Choroid plexus epithelial cell (primary cell): Measurements from ENCODE around the gene RHOT2.

Source experiments
- DNase-seq: peaks from one replicate; pipeline ENCODE4 v3.0.0-alpha.2; 2010; ENCODE audit warnings: low read depth
- H3K4me3 ChIP-seq: 2 replicates; pipeline ENCODE4 v1.5.1; 2011; ENCODE audit warnings: low read depth, mild to moderate bottlenecking, control low read depth, low read length, moderate library complexity
- TF ChIP-seq, protein P1 (sequence below): conservative IDR thresholded peaks from 2 replicates; pipeline ENCODE4 v1.5.1; 2011; ENCODE audit warnings: low read depth, mild to moderate bottlenecking, control low read depth, inconsistent platforms, low read length, moderate library complexity

The RHOT2 gene

DNA sequence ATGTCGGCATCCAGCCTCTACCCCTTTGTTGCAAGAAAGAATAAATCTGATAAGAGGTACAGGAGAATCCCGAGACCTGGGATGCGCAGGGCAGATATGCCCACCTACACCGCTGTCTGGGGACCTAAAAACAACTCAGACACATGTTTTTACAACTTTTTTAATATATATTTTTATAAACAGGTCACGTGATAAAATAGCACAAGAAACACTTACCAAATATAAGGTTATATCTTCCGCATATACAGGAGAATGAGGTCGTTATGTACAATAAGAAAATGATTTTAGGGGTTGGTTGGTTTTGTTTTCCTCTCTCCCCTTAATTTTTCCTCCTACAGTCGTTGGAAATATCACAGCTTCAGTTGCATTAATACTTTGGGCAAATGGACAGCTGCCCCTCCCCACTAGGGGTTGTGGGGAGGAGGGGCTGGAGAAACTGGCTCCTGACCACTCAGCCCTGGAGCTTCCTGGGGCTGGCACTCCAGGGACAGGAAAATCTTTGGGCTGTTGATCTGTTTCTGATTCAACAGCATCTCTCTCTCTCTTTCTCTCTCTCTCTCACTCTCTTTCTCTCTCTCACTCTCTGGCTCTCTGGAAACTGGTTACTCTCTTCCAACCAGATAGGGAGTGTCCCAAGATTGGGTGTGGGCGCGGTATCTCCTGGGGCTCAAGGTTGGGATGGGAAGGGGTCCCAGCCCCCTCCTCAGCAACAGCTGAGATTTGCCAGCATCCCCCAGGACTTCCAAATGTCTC, 24.6 kb downstream of the RHOT2 start:
- TF ChIP-seq, protein P1, sequence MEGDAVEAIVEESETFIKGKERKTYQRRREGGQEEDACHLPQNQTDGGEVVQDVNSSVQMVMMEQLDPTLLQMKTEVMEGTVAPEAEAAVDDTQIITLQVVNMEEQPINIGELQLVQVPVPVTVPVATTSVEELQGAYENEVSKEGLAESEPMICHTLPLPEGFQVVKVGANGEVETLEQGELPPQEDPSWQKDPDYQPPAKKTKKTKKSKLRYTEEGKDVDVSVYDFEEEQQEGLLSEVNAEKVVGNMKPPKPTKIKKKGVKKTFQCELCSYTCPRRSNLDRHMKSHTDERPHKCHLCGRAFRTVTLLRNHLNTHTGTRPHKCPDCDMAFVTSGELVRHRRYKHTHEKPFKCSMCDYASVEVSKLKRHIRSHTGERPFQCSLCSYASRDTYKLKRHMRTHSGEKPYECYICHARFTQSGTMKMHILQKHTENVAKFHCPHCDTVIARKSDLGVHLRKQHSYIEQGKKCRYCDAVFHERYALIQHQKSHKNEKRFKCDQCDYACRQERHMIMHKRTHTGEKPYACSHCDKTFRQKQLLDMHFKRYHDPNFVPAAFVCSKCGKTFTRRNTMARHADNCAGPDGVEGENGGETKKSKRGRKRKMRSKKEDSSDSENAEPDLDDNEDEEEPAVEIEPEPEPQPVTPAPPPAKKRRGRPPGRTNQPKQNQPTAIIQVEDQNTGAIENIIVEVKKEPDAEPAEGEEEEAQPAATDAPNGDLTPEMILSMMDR, result no peak
- H3K4me3 ChIP-seq, result no peak overlapping the region
- DNase-seq, result no peak

DNA sequence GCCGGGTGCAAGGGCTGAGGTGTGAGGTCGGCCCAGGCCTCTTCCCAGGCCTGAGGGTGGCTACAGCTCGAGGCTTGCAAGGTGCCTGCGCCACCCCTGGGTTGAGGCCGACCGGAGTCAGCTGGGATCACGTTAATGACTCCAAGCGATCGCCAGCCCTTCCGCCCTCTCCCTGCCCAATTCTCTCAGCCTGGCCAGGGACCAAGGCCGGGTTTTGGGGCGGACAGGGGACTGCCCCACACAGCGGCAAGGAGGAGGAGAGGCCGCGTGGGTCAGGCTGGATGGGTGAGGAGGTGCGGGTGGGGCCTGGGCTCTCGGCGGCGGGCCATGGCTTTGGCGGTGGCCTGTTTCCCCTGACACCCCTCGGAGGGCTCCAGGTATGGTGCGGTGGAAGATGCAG, 25.4 kb downstream of the RHOT2 start:
- no peak overlapping the region for H3K4me3 ChIP-seq
- no peak for DNase-seq
- TF ChIP-seq, protein P1, result no peak

DNA sequence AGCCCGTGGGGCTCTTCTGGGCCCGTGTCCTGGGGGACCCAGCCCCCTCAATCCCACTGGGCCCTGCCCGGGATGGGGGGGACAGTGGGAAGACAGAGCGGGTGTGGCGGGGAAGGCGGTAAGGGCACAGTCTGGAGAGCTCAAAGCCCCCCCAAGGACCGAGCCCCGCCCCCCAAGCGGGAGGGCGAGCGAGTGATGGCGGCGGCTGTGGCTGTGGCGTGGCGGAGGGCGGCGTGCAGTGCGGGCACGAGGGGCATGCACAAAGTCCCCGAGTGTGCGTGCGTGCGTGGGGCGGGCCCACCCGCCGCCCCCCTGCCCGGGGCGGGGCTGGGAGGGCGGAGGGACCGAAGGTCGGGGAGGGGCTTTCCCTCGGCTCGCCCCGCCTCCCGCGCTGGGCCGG, 25.8 kb downstream of the RHOT2 start:
- TF ChIP-seq, protein P1, result no peak
- DNase-seq, result no peak
- no peak overlapping the region for H3K4me3 ChIP-seq

DNA sequence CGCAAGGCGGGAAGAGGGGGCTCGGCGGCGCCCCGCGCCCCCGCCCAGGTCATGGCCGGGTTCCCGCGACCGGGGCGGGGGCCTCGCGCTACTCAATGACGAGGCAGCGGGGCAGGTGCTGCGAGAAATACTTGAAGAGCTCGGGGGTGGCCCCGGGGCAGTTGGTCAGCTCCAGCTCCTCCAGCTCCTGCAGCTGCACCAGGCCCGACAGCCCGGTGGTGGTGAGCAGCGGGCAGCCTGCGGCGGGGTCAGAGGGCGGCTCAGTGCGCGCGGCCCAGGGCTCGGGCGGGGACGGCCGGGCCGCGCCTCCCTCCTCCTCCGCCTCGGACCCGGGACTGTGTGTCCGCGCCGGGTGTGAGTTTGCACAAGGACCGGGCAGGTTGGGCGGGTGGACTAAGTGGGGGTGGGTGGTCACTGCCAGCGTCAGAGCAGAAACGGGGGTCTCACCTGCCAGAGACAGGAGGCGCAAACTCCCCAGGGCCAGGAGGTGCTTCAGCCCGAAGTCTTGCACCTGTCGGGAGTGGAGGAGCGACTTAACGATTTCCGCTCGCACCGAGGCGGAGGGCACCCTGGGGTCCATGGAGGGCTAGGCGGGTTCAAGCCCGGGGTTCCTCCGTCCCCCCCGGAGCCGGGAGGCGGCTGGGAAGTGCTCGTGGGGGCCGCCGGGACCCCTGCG, 26.4 kb downstream of the RHOT2 start:
- TF ChIP-seq, protein P1, result no peak
- DNase-seq, result no peak
- H3K4me3 ChIP-seq, result no peak overlapping the region

DNA sequence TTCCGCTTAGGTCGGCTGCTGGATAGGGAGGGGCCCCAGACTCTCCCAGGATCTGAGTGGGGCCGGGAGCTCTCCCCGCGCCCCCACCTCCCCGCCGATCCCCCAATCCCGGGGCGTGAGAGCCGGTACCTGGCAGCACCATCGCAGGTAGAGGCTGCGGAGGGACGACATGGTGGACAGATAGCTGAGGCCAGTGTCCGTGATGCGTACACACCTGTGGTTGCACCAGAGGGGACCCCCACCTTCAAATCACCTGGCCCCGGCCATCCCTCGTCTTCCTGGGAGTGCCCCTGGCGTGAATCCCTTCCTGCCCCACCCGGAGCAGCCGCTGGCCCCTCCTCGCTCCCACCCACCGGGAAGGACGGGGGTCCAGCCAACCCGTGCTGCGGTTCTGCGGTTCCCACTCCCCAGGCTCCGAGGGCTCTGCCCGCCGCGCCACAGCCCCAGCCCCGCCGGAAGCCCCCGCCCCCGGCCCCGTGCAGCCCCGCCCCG, 27.0 kb downstream of the RHOT2 start:
- TF ChIP-seq, protein P1, result no peak
- H3K4me3 ChIP-seq, result no peak overlapping the region

DNA sequence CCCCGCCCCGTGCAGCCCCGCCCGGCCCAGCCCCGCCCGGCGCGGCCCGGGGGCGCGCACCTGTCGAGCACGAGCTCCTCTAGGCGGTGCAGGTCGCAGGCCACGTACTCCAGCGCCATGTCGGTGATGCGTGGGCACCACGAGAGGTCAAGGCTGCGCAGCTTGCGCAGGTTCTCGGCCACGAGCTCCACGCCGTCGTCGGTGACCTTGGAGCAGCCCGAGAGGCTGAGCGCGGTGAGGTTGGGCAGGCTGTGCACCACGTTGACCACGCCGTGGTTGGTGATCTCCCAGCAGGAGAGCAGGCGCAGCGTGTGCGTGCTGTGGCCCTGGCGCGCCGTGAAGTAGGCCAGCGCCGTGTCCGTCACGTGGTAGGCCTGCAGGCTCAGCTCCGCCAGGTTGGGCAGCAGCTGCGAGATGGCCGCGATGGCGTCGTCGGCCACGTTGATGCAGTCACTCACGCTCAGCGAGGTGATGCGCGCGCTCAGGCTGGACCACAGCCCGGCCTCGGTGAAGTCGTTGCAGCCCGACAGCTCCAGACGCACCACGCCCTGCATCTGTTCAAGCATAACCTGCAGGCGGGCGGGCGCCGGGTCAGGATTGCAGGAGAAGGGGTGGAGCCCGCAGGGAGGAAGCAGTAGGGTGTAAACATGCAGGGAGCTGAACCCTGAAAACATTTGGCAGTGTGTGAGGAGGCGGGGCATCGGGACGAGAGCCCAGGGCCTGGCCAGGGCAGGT, 27.6 kb downstream of the RHOT2 start:
- DNase-seq, result no peak
- TF ChIP-seq, protein P1, result no peak
- H3K4me3 ChIP-seq, result no peak overlapping the region

More for the DNA sequence above, 27.0 kb downstream of the RHOT2 start:
- no peak for DNase-seq
